Thyroid gland (tissue), 4 donors: Measurements from ENCODE around the gene PKP2.

Experiments used
- POLR2A ChIP-seq, 2 donors: fragments of 450-650 bp; IDR thresholded peaks; one replicate each; pipeline ENCODE4 v1.6.1; 2017; ENCODE audit warnings: antibody characterized with exemption in 2 of 2, mild to moderate bottlenecking in 2 of 2, moderate library complexity in 1 of 2
- TF ChIP-seq, protein P1 (sequence below), 6 experiments: fragments of 200-600 bp in 3 of 6; fragments of 450-650 bp in 3 of 6; sonication (generic) in 3 of 6; IDR thresholded peaks; one replicate each; pipeline ENCODE4 v1.5.1; 2016 to 2019; ENCODE audit warnings: antibody characterized with exemption in 6 of 6, mild to moderate bottlenecking in 2 of 6, inconsistent platforms in 1 of 6, moderate library complexity in 1 of 6

DNA sequence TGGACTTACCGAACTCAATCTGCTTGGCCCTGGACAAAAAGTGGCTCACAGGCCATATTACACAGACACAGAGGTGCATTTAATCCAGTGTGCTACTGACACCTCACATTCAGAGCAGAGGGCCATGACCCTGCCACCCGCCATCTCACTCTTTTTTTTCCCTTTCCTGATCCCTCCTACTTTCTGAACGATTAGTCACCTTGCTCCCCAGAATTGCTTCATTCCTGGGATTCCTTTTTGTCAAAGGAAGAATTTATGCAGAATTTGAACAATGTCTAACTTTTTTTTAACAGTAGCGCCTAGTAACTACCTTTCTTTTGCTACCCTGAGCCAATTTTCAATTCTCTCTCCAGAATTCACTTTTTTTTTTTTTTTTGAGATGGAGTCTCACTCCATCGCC, 4.6 kb downstream of the PKP2 start:
- TF ChIP-seq POLR2A (IDR thresholded peaks at IDR 0.05) = no peak
- TF ChIP-seq, protein P1, sequence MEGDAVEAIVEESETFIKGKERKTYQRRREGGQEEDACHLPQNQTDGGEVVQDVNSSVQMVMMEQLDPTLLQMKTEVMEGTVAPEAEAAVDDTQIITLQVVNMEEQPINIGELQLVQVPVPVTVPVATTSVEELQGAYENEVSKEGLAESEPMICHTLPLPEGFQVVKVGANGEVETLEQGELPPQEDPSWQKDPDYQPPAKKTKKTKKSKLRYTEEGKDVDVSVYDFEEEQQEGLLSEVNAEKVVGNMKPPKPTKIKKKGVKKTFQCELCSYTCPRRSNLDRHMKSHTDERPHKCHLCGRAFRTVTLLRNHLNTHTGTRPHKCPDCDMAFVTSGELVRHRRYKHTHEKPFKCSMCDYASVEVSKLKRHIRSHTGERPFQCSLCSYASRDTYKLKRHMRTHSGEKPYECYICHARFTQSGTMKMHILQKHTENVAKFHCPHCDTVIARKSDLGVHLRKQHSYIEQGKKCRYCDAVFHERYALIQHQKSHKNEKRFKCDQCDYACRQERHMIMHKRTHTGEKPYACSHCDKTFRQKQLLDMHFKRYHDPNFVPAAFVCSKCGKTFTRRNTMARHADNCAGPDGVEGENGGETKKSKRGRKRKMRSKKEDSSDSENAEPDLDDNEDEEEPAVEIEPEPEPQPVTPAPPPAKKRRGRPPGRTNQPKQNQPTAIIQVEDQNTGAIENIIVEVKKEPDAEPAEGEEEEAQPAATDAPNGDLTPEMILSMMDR (IDR thresholded peaks at IDR 0.05) = no peak
